DND-41 (cell line): ENCODE data around the gene TBCD.

Source experiments
- EZH2 ChIP-seq: IDR thresholded peaks from 3 replicates; pipeline ENCODE4 v1.6.1; 2012; ENCODE audit warnings: borderline replicate concordance, low read depth, mild to moderate bottlenecking, moderate library complexity, low read length, inconsistent platforms; ENCODE audit not compliant: severe bottlenecking
- TF ChIP-seq, protein P1 (sequence below): IDR thresholded peaks from 2 replicates; pipeline ENCODE4 v1.5.1; 2012; ENCODE audit warnings: borderline replicate concordance, low read length, moderate library complexity, mild to moderate bottlenecking; ENCODE audit not compliant: poor library complexity, severe bottlenecking; ENCODE audit errors: extremely low read depth

DNA sequence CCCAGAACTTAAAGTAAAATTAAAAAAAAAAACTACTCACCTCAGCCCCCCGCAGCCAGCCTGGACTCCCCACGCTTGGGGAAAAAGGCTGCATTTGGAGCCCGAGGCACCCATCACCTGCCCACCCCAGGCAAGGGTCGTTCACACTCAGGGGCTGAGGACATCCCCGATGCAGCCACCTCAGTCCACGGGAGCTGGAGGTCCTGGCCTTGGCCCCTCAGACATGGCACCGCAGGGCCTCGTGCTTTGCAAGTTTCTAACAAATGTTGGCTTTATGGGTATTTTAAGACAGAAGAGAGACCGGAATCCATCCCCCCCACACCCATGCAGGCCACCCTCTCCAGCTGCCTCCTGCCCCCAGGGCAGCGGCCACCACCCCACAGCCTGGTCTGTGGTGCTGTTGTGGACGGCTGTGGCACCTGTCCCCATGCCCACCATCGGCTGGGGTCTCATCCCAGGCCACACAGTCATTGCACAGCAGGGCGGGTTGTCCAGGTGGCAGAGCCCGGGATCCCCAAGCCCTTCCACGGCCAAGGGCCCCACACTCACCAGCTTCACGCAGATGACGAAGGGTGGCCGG, 204.4 kb downstream of the TBCD start:
- TF ChIP-seq, protein P1, sequence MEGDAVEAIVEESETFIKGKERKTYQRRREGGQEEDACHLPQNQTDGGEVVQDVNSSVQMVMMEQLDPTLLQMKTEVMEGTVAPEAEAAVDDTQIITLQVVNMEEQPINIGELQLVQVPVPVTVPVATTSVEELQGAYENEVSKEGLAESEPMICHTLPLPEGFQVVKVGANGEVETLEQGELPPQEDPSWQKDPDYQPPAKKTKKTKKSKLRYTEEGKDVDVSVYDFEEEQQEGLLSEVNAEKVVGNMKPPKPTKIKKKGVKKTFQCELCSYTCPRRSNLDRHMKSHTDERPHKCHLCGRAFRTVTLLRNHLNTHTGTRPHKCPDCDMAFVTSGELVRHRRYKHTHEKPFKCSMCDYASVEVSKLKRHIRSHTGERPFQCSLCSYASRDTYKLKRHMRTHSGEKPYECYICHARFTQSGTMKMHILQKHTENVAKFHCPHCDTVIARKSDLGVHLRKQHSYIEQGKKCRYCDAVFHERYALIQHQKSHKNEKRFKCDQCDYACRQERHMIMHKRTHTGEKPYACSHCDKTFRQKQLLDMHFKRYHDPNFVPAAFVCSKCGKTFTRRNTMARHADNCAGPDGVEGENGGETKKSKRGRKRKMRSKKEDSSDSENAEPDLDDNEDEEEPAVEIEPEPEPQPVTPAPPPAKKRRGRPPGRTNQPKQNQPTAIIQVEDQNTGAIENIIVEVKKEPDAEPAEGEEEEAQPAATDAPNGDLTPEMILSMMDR, result no peak
- no peak for TF ChIP-seq EZH2
